Measurements from ENCODE around the gene BPIFB3.

Gene BPIFB3

GRCh38 chr20:33053291-33054106, at the start of gene BPIFB3:
TSS of gene BPIFB3 (plus strand) at chr20:33053903. CDS start at chr20:33055436, 1,533 bp downstream.
- DNase-seq = no peak

GRCh38 chr20:33004141-33004751, 49.5 kb upstream of the BPIFB3 start, which contains the start of gene SUN5:
TSS of gene SUN5 (minus strand) at chr20:33004433. CDS start at chr20:33004340, 93 bp downstream.
- DNase-seq = no peak

GRCh38 chr20:33005132-33005566, 48.6 kb upstream of the BPIFB3 start:
- no peak for DNase-seq

GRCh38 chr20:33005908-33006775, 47.6 kb upstream of the BPIFB3 start:
- DNase-seq = no peak

GRCh38 chr20:33006776-33007375, 46.8 kb upstream of the BPIFB3 start:
- DNase-seq = no peak

- no peak for DNase-seq
These were observed 46.0 kb upstream of the BPIFB3 start, which contains the start of gene BPIFB2 for GRCh38 chr20:33007376-33008335. TSS of gene BPIFB2 (plus strand) at chr20:33007704. CDS start at chr20:33008575, 871 bp downstream.

GRCh38 chr20:33008336-33009213, 45.1 kb upstream of the BPIFB3 start:
- DNase-seq = no peak

GRCh38 chr20:33009214-33010132, 44.2 kb upstream of the BPIFB3 start:
- DNase-seq = no peak

- no peak for DNase-seq
These were observed 43.6 kb upstream of the BPIFB3 start for GRCh38 chr20:33010133-33010504.

- DNase-seq = no peak
These were observed 42.8 kb upstream of the BPIFB3 start for GRCh38 chr20:33010674-33011449.

GRCh38 chr20:33012327-33013189, 41.1 kb upstream of the BPIFB3 start:
- no peak for DNase-seq

GRCh38 chr20:33013701-33014326, 39.9 kb upstream of the BPIFB3 start:
- DNase-seq = no peak

GRCh38 chr20:33014336-33015113, 39.2 kb upstream of the BPIFB3 start:
- DNase-seq = no peak

- no peak for DNase-seq
These were observed 38.6 kb upstream of the BPIFB3 start for GRCh38 chr20:33015114-33015484.

- no peak for DNase-seq
These were observed 37.8 kb upstream of the BPIFB3 start for GRCh38 chr20:33015700-33016580.
